Loucy (cell line): ENCODE measurements around the gene PALLD.

Experiments used
- EZH2phosphoT487 ChIP-seq: fragments of 200-600 bp; IDR thresholded peaks from 2 replicates; pipeline ENCODE4 v1.6.1; 2018; ENCODE audit warnings: antibody characterized with exemption, mild to moderate bottlenecking, moderate library complexity, borderline replicate concordance
- TF ChIP-seq, protein P1 (sequence below): fragments of 200-600 bp; sonication (generic); conservative IDR thresholded peaks from 2 replicates; pipeline ENCODE4 v1.5.1; 2014; ENCODE audit warnings: mild to moderate bottlenecking, antibody characterized with exemption, low read length

DNA sequence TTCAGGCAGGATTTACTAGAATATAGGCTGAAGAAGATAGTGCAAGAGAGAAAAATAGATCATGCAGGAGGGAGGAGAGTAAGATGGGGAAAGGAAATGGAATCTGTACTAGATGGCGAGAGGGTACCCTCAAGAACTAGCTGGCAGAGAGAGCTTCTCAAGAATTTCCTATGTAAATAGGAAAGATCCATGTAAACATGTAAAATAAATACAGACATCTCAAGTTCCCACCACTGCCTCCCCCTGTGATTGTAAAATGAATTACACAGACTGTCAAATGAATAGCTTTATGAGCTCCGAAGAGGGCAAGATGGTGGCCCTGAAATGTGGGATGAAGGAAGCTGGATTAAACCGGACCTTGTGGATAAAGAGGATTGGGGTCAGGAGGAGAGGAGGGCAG is 178.0 kb downstream of the PALLD start:
- TF ChIP-seq, protein P1, sequence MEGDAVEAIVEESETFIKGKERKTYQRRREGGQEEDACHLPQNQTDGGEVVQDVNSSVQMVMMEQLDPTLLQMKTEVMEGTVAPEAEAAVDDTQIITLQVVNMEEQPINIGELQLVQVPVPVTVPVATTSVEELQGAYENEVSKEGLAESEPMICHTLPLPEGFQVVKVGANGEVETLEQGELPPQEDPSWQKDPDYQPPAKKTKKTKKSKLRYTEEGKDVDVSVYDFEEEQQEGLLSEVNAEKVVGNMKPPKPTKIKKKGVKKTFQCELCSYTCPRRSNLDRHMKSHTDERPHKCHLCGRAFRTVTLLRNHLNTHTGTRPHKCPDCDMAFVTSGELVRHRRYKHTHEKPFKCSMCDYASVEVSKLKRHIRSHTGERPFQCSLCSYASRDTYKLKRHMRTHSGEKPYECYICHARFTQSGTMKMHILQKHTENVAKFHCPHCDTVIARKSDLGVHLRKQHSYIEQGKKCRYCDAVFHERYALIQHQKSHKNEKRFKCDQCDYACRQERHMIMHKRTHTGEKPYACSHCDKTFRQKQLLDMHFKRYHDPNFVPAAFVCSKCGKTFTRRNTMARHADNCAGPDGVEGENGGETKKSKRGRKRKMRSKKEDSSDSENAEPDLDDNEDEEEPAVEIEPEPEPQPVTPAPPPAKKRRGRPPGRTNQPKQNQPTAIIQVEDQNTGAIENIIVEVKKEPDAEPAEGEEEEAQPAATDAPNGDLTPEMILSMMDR: no peak
- no peak for TF ChIP-seq EZH2phosphoT487
